Glomerular visceral epithelial cell (primary cell): ENCODE measurements around the gene SLC25A19.

Experiments used
- DNase-seq: peaks from one replicate; pipeline ENCODE4 v3.0.0-alpha.2; 2016; ENCODE audit errors: extremely low spot score

The SLC25A19 gene

DNA sequence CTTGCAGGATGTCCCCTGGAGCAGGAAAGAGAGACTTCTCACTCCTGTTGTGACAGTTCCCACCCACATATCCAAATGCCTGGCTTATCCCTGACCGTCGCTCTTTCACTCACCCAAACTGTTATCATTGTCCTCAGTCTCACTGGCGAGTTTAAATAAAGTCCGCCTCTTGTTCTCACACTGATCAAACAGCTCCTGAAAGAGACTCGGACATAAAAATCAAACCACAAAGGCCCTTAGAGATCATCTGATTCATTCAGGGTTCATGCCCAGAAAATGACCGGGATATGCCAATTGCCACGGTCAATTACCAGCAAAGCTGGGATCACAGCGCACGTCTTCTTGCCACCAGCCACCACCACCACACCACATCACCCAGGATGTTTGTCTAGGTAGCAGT lies 47.7 kb downstream of the SLC25A19 start:
- DNase-seq = no peak

DNA sequence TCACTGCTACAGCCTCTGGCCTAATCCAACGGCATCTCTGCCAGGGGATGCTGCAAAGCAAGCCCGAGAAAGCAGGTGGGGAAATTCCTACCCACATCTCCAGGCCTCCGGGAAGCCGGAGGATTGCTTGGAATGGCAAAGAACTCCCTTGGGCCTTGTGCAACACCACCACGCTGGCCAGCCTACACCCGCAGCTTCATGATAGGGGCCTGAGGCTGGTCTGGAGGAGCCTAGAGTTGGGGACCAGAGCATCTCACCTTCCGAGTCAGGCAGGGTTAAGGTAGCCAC lies 48.1 kb downstream of the SLC25A19 start:
- DNase-seq = no peak

DNA sequence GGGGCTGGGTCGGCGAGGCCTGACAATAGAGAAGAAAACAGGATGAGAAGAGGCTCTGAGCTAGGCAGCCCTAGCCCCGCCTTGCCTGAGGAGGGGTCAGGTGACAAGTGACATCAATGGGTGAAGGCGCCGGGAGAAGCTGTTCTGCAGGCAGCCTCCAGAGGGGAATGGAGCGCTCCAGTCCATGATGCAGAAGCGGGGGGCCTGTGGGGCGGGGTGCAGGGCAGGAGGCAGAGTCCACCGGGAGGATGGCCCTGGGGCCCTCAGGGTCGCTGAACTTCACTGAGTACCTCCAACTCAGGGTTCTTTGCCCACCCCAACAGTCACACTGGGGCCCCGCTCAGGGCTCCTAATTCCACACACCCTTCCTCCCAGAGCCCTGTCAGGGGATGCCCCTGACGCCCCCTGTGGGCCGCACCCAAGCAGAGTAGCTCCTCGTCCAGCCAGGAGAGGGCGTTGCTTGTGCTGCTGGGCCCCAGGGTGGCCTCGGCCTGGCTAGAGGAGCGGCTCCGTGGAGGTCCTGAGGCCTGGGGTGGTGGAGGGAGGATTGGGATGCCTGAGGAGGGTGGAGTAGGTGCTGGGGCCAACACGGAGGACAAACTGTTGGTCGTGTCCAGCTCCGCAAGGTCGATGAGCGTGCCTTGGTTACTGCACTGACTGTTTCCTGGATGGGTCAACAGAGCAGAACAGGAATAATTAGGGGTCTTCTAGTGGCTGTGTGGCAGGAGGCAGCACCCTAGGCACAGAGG lies 48.7 kb downstream of the SLC25A19 start:
- DNase-seq = peak; percentile 27

DNA sequence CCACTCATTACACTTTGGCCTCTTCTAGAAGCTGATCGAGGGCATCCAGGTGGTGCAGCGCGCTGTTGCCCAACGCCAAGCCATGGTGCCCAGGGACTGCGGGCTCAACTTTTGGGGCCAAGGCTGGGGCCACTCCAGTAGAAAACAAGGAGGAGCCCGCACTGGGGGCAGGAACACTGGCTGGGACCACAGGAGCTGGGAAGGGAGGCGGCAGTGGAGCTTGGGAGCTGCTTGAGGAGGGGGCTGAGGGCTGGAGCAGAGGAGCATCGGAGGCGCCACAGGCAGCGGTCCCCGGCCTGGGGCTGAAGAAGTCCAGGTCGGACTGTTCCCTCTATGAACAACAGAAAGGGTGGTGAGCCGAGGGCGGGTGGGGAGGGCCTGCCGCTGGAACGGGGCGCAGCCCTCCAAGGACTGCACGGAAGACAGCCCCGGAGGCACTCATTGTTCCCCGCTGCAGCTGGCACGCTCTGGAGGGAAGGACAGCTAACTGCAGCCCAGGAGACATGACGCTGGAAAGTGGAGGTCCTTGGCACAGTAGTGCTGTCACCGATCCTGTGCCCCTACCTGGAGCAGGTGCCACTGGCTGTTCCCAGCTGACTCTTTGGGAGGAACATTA lies 49.3 kb downstream of the SLC25A19 start:
- DNase-seq = no peak

DNA sequence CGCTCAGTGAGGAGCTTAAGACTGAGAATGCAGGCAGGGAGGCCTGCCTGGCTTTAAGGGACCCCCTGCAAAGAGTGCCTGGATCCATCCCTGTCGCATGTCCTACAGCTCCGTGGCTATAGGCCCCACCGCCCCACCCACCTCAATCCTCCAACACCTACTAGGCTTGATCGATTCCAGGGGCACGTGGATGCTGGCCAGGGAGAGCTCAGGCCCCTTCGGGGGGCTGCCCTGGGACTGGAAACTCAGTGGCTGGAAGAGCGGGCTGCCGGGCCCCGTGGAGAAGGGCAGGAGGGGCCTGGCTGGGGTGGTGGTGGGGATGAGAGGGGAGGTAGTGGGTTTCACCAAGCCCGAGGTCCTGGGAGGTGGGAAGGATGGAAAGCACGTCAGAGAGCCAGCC lies 50.0 kb downstream of the SLC25A19 start:
- DNase-seq = no peak

DNA sequence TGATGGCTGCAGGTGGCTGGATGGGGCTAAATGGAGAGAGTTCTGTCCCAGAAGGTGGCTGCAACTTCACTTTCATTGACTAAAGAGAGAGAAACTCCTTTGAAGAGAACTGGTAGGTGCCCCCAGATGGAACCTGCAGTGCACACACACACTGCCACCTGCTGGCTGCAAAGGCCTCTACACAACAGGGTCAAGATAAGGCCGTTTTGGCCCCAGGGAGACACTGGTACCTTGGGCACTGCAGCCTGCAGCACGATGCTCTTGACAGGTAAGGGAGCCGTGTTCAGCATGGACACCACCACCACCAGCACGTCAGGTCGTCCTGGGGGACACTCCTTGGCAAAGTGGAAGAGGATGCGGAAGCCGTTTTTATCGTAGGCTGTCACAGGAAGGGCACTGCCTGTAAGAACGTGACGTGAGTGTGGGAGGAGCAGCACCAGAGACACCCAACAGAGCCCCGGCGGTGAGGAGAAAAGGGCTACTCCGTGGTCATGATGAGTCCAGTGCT lies 50.5 kb downstream of the SLC25A19 start:
- DNase-seq = peak; percentile 72

DNA sequence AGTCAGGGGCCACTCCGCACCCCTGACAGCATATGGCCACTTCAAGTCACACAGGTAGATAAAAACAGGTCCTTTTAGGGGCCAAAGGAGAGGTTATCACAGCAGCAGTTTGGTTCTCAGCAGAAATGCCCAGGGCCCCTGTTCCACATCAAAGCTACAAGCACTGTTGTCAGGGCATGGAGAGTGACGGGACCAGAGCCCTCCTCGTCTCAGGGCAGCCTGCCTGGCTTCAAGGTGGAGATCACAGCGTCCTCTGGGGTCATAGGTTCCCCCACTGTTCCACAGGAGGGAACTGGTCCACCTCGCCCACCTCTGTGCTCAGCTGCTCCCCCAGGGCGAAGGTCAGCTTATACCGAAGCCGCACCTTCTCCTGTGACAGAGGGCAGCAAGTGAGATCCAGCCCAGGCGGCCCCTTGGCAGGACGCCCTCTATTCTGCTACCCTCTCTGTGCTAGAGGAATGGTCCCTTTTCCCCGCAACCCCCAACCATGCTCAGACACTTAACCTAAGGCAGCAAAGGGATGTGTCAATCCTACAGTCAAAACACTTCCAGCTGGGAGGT lies 51.1 kb downstream of the SLC25A19 start:
- no peak for DNase-seq

GRCh38 chr17:75237100-75238014 lies 51.9 kb downstream of the SLC25A19 start:
- DNase-seq = no peak

DNA sequence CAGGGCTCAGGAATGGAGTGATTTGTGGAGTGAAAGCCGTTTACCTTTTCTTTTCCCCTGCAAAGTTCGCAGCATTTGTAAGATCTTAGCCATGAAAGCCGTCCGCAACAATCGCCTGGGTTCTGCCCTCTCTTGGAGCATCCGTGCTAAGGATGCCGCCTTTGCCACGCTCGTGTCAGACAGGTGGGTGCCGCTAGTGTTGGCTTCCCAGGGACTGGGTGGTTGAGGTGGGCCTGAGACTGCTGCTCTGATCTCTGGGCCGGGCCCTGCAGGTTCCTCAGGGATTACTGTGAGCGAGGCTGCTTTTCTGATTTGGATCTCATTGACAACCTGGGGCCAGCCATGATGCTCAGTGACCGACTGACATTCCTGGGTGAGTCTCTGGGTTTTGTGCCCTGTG lies 56.4 kb downstream of the SLC25A19 start:
- DNase-seq = no peak

DNA sequence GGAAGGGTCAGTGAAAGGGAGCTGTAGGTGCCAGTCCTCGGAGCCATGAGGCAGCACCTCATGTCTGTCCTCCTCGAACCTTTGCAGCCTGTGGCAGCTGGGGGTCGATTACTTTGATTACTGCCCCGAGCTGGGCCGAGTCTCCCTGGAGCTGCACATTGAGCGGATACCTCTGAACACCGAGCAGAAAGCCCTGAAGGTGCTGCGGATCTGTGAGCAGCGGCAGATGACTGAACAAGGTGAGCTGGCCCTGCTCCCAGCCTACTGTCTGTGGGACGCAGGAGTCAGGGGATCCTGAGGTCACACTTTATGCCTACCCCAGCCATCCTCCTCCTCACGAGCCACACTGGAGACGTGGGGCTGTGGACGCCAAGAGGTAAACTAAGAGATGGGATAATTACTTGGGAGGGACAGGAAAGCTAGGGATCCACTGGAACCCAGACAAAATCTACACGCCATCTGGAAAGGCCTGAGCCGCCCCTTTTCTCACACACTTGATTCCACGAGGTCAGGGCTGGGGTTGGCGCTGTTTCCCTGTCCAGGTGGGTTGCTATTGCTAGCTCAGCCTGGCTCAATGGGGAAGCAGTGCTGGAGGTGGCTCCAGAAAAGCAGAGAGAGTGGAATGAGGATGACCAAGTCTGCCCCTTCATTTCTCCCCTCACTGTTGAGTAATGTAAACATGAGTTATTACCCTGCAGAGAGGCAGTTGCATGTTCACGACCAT lies 57.3 kb downstream of the SLC25A19 start:
- no peak for DNase-seq

GRCh38 chr17:75231071-75231470 lies 58.2 kb downstream of the SLC25A19 start:
- DNase-seq = no peak

DNA sequence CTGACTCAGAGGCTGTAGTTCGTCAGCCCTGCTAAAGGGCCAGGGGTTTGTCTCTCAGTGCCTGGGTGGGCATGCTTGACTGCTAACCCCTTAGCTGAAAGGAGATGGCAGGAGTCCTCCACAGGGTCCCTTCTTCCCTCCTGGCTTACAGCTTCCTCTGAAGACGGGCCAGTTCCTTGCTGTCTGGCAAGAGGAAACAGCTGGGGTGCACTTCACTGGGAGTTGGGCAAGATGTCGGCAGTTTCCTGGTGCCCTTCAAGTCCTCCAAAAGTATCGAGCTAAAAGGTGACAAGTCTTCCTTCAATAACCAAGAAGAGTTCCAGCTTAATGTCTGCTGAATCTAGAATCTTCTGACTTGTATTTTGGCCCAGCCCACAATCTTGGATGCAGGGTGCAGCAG lies 60.4 kb downstream of the SLC25A19 start:
- no peak for DNase-seq

- DNase-seq = no peak
These were observed 60.9 kb downstream of the SLC25A19 start for GRCh38 chr17:75228305-75228704.

DNA sequence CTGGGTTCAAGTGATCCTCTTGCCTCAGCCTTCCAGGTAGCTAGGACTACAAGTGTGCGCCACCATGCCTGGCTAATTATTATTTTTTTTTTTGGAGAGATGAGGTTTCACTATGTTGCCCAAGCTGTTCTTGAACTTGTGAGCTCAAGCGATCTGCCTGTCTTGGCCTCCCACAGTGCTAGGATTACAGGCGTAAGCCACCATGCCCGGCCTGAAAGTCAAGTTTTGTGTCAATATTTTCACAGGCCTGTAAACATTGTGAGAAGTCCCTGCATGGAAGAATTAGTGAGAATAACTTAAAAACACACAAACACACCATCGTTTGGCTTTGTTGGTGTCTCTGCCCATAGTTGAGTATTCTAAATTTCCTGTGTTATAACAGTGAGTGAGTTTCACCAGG lies 61.5 kb downstream of the SLC25A19 start:
- no peak for DNase-seq

GRCh38 chr17:75225016-75225415 lies 64.2 kb downstream of the SLC25A19 start:
- no peak for DNase-seq
